HG02642 (cell line): ENCODE data around the gene HMG20A.
A peak's percentile ranks its signal among the peaks of the same experiment; 100 is the strongest.

ENCODE experiments used
- ATAC-seq: cut with Tn5 transposase; IDR thresholded peaks from one replicate; pipeline ENCODE4 v1.9.1; 2021; ENCODE audit warnings: mild to moderate bottlenecking; ENCODE audit not compliant: unreplicated experiment, poor library complexity

Gene HMG20A

DNA sequence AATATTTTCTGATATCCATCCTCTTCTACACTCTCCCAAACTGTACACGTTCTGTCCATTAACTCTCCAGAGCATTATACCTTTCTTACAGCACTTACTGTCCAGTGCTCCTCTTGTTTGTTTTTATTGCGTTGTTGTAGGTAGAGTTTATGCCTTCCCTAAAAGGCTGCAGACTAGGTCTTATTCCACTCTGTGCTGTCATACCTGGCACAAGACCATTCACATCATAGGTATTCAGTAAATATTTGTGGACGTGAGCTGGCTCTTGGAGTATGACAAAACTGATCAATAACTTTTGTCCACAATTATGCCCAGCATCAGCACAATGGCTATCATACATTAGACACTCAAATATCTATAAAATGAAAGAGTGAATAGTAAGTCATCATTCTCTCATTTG, 4.4 kb downstream of the HMG20A start:
- no peak for ATAC-seq

- no peak for ATAC-seq
Observed at GRCh38 chr15:77426377-77426776, 5.7 kb downstream of the HMG20A start.

DNA sequence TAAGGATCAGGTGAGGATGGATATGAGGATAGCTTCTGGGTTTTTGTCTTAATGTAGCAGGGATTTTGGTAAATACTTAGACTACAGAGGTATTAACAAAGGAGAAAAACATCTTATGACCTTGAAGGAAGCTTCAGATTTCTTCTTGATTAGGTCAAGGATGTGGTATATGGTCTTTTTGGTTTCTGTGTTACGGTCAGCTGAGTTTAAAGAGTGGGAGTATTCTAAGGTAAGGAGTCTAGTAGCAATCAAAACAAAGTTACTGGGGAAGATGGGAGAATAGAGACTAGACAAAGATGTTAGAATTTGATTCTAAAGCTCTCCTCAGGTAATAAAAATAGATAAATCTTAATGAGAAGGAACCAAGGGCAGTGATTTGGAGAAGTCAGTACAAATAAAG, 6.2 kb downstream of the HMG20A start:
- no peak for ATAC-seq

GRCh38 chr15:77430213-77430612, 9.5 kb downstream of the HMG20A start:
- no peak for ATAC-seq

- no peak for ATAC-seq
Observed at GRCh38 chr15:77430652-77431051, 10.0 kb downstream of the HMG20A start.

- no peak for ATAC-seq
Observed at GRCh38 chr15:77436822-77437221, 16.1 kb downstream of the HMG20A start.

GRCh38 chr15:77437264-77437663, 16.6 kb downstream of the HMG20A start:
- no peak for ATAC-seq

DNA sequence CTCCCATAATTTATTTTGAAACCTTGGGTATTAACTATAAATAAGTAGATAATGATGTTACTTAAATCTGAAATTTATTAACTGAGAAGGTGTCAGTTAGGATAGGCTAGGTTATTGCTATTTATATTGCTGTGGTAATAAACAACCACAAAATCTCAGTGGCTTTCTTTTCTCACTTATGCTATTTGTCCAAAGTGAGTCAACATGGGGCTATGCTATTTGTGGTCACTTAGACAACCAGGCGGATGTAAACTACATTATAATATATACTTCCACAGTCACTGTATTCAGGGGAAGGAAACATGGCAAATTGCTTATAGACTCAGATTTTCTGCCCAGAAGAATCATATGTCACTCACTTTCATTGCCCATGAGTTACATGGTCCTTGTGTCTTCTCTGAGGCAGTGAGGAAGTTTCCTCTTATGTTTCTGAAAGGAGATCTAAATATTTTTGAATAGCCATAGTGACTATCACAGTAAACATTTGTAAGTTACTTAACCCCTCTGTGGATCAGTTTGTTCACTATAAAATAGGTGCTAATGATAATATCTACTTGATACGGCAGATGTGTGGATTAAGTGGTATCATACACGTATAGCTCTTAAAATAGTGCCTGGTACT, 19.8 kb downstream of the HMG20A start:
- ATAC-seq, result peak; percentile 75

GRCh38 chr15:77446840-77447390, 26.2 kb downstream of the HMG20A start:
- no peak for ATAC-seq

GRCh38 chr15:77454265-77454664, 33.6 kb downstream of the HMG20A start:
- no peak for ATAC-seq

GRCh38 chr15:77454951-77455350, 34.3 kb downstream of the HMG20A start:
- ATAC-seq, result no peak

DNA sequence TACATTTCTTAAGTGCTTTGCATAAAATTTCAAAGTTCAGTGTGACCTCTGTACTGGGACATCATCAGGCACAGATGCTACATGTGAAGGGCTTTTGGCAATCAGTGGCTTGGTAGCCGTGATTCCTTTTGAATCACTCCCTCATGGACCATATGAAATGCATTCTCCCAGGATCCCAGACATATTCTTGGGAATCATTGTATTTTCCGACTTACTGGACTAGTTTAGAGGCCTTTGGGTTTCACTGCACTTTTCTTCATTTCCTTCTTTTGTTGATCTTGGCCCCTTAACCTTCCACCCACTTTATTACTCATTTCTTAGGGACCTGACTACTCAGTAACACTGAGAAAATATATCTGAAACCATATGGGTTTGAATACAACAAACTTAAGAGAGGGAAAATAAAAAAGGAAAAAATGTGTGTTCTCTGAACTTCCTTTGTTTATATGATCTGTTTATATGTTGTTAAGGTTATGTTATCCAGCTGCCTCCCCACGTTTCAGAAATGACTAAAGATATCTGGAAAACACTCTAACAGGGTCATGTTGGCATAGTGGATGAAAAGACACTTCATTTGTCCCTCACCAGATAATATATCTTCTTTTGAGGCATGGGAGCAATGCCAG, 35.1 kb downstream of the HMG20A start:
- no peak for ATAC-seq

DNA sequence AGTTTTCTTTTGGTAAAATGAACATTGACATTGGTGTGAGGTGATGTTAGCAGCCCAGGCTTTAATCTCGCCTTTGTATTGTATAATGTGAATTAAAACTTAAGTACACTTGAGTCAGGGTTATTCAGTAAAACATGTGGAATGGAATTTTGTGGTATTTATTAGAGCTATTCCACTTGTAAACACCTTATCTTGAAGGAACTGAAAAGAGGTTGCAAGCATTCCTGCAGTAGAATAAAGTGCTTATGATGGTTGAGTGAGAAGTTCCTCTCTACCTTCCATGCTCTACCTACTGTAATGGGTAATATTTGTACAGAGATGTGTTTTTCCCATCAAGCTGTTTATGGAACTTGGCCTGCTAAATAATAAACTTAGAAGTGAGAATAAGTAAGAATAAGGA, 36.1 kb downstream of the HMG20A start:
- no peak for ATAC-seq

GRCh38 chr15:77457191-77457904, 36.7 kb downstream of the HMG20A start:
- no peak for ATAC-seq

DNA sequence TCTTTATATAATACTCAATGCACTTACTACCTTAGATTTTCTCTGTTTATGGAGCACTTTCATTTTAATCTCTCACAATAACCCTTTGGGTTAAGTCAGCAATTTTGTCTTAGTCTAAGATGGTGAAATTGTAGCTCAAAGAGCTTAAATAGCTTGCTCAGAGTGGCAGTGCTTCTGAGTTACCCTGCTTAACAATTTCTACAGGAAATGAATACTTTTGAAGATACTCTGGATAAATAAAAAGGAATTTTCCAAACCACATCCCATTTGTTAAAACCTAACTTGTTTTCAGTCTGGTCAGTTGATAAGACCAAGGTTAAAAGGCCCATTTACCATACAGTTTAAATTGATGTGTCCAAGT, 37.2 kb downstream of the HMG20A start:
- no peak for ATAC-seq

DNA sequence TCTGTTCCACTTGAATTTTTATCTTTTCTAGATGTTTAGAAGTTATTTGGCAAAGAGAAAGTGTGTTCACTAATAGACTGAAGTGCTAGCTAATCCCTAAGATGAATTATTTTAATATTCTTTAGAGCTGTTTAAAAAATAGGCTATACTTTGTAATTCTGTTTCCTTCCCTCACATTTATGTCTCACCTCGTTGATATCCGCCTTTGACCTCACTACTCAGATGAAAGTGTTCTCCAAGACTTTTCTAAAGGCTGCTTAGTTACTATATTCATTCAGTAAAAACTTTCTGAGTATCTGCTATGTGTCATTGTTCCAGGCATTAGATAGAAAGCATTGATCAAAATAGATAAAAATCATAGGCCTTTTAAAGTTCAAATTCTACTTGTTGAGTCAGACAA, 38.3 kb downstream of the HMG20A start:
- ATAC-seq, result no peak

DNA sequence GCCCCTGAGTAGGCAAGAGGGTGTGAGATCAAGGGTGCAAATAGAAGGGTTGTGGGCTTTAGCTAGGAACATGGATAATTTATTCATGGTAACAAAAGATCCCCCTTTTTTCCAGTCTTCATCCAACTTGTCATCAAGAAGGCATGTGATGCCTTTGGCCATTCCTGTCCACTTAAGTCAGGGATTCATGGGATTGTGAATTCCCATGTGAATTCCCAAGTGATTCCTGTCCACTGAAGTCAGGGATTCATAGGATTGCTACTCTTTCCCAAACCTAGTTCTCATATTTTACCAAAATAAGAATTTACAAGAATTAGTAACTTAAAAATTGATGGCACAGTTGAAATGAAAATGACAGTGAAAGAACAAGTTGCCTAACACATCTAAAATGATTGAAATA, 40.8 kb downstream of the HMG20A start:
- no peak for ATAC-seq

DNA sequence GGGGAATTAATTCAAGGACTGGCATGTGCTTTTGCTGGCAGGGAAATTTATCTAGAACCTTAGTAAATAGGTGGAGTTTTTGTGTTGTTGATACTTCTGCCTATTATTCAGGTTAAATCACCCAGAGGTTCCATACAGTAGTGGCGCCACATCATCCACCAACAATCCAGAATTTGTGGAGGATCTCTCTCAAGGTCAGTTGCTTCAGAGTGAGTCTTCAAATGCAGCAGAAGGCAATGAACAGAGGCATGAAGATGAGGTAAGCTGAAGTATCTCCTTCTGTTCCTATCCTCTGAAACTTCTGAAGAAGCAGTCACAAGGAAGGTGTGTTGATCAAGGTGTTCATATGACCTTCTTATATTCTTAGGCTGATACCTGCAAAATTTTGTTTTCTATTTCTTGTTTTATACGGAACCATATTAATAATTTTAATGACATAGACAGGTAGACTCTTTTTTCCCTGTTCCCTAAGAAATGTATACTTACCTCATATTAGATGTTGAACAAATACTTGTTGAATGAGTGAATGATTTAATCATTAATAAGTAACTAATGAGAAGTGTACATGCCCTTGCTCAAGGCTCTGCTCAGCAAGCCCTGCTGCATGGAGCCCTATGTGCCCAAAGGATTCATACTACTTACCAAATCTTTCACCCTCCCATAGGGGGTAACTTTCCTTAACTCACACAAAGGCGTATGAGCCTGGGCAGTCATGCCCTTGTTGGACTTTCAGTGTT, 43.6 kb downstream of the HMG20A start:
- no peak for ATAC-seq

DNA sequence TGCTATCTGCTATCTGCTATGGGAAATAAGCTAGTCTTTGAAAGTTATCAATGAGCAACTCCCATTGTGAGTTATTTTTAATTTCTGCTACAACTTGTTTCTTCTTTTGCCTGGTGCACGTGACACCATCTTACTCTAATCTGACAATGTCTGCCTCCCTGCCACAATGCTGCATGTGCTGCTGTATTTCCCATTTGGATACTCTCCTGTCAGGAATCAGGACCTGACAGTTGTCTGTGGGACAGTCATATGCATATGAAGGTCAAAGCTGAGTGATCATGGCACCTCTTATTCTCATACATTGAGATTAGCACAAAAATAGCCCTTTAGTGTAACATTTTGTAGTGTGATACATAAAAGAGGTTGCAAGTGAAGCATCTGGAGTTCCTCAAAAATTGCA, 45.8 kb downstream of the HMG20A start:
- no peak for ATAC-seq

- ATAC-seq, result no peak
Observed at GRCh38 chr15:77468896-77469295, 48.2 kb downstream of the HMG20A start.

DNA sequence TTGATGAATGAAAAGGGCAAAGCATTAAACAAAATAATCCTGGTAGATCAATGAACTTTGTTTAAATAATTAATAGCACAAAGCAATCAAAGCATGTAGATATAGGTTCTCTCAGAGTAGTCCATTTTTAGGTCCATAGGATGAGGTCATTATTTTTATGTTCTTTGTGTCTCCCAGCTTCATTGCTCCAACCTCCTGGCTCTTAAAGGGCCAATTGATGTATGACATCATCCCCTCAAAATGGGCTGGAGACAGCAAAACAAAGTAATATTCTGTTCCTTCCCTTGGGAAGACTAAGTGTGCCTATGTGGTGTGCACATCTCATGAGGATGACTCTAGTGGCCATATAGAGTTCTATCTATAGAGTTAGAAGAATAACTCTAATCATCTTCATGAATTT, 49.5 kb downstream of the HMG20A start:
- ATAC-seq, result no peak
